HepG2 (cell line): Measurements from ENCODE around the gene PMM2. TPM values are rescaled to one million over a fixed set of nuclear protein-coding genes. Genes with fewer than 3 reads are reported as not detected.

Source experiments
- ATAC-seq: fragments of 200-7000 bp; cut with Tn5 transposase; 3 replicates; pipeline ENCODE4 v1.9.1; 2020; ENCODE audit warnings: mild to moderate bottlenecking, moderate library complexity
- BruUV-seq: library from RNA; stranded (reverse); fragments of 400-500 nt; replicated peaks from 2 replicates; lab custom pipeline; 2021; lab: Mats Ljungman, UMichigan
- CTCF ChIA-PET: fragments of 300-600 bp; formaldehyde crosslinking; extraction: SDS; loops from one replicate; lab custom pipeline; 2021; ENCODE audit warnings: low total read pairs, inconsistent platforms, low intra/inter-chr PET ratio; lab: Yijun Ruan, JAX
- POLR2A ChIA-PET: fragments of 350-600 bp; sonication (Branson Sonifier 250); formaldehyde crosslinking; loops from one replicate; lab custom pipeline; 2020; ENCODE audit warnings: antibody characterized with exemption, inconsistent platforms; lab: Yijun Ruan, JAX
- DNase-seq: peaks from one replicate; pipeline ENCODE4 v3.0.0-alpha.2; 2015; ENCODE audit warnings: low spot score
- FAIRE-seq: peaks from 3 replicates; lab custom pipeline; 2011; peaks lifted over from hg19 to GRCh38; lab: Jason Lieb, UNC
- H2AFZ ChIP-seq: one replicate; pipeline ENCODE4 v1.6.1; 2011; ENCODE audit warnings: low read length, inconsistent platforms
- H3K27ac ChIP-seq: fragments of 300-600 bp; 3 replicates; pipeline ENCODE4 v1.8.0; 2011; ENCODE audit warnings: mixed run types, mild to moderate bottlenecking, mixed read lengths, low read length, inconsistent platforms; ENCODE audit not compliant: insufficient read depth; ENCODE audit errors: extremely low read length
- H3K27me3 ChIP-seq, 2 experiments: fragments of 200-600 bp in 1 of 2; 2 replicates in 1 of 2; 3 replicates in 1 of 2; pipeline versions ENCODE4 v1.6.0 to v1.8.0; 2011; ENCODE audit warnings: low read length in 2 of 2, mild to moderate bottlenecking in 2 of 2, moderate library complexity in 2 of 2, inconsistent platforms in 1 of 2; ENCODE audit not compliant: insufficient read depth in 2 of 2, control insufficient read depth in 1 of 2
- H3K36me3 ChIP-seq, 2 experiments: fragments of 200-600 bp in 1 of 2; replicated peaks in 1 of 2; 2 replicates in 1 of 2; 3 replicates in 1 of 2; pipeline versions ENCODE4 v1.5.1 to v1.8.0; 2011; ENCODE audit warnings: low read length in 2 of 2, inconsistent platforms in 1 of 2; ENCODE audit not compliant: insufficient read depth in 2 of 2, control insufficient read depth in 1 of 2
- H3K4me1 ChIP-seq: 2 replicates; pipeline ENCODE4 v1.5.1; 2012; ENCODE audit warnings: low read length, inconsistent platforms; ENCODE audit not compliant: insufficient read depth
- H3K4me2 ChIP-seq: 2 replicates; pipeline ENCODE4 v1.6.0; 2011; ENCODE audit warnings: low read depth, low read length, inconsistent platforms
- H3K4me3 ChIP-seq, 3 experiments: fragments of 200-600 bp in 1 of 3; sonication (generic), shearing (Covaris generic) in 1 of 3; replicated peaks in 1 of 3; 2 replicates each; pipeline ENCODE4 v1.5.1; 2011 to 2016; ENCODE audit warnings: low read length in 3 of 3, inconsistent platforms in 2 of 3, low read depth in 2 of 3, mild to moderate bottlenecking in 2 of 3, control low read depth in 1 of 3, mixed read lengths in 1 of 3; ENCODE audit not compliant: insufficient read depth in 1 of 3
- H3K79me2 ChIP-seq: one replicate; pipeline ENCODE4 v1.6.1; 2011; ENCODE audit warnings: low read length, inconsistent platforms; ENCODE audit not compliant: insufficient read depth
- H3K9ac ChIP-seq: 2 replicates; pipeline ENCODE4 v1.6.0; 2011; ENCODE audit warnings: mild to moderate bottlenecking, low read depth, low read length, inconsistent platforms; ENCODE audit not compliant: insufficient read depth
- H3K9me3 ChIP-seq: 2 replicates; pipeline ENCODE4 v1.5.1; 2012; ENCODE audit warnings: mild to moderate bottlenecking, low read length
- H4K20me1 ChIP-seq: 2 replicates; pipeline ENCODE4 v1.6.0; 2011; ENCODE audit warnings: inconsistent platforms, mild to moderate bottlenecking, low read length, moderate library complexity; ENCODE audit not compliant: insufficient read depth
- ARNT2 ChIP-seq: sonication (generic); formaldehyde crosslinking; IDR thresholded peaks from 2 replicates; pipeline ENCODE4 v1.8.0; 2022; ENCODE audit warnings: mild to moderate bottlenecking, low read depth, missing genetic modification reagents, moderate library complexity
- CEBPZ ChIP-seq: IDR thresholded peaks from 2 replicates; pipeline ENCODE4 v1.6.1; 2012; ENCODE audit warnings: low read length, improper control_type of control experiment
- CREM ChIP-seq, 2 experiments: sonication (generic) in 1 of 2; formaldehyde crosslinking in 1 of 2; IDR thresholded peaks; 2 replicates each; pipeline versions ENCODE4 v1.4.0 to v1.6.1; 2016 to 2020; ENCODE audit warnings: antibody characterized with exemption in 1 of 2, mild to moderate bottlenecking in 1 of 2, missing genetic modification reagents in 1 of 2
- ELK4 ChIP-seq: sonication (generic); formaldehyde crosslinking; IDR thresholded peaks from 2 replicates; pipeline ENCODE4 v1.9.0; 2021; ENCODE audit warnings: missing genetic modification reagents, borderline replicate concordance
- JUND ChIP-seq: sonication (generic); formaldehyde crosslinking; IDR thresholded peaks from 2 replicates; pipeline ENCODE4 v1.8.0; 2022; ENCODE audit warnings: mild to moderate bottlenecking, missing genetic modification reagents
- MTF1 ChIP-seq: sonication (generic); formaldehyde crosslinking; IDR thresholded peaks from 2 replicates; pipeline ENCODE4 v1.5.0; 2020; ENCODE audit warnings: missing genetic modification reagents
- NRL ChIP-seq: sonication (generic); formaldehyde crosslinking; IDR thresholded peaks from 2 replicates; pipeline ENCODE4 v1.5.0; 2020; ENCODE audit warnings: missing genetic modification reagents, mild to moderate bottlenecking, moderate library complexity, borderline replicate concordance
- SNAPC2 ChIP-seq: sonication (generic); formaldehyde crosslinking; IDR thresholded peaks from 2 replicates; pipeline ENCODE4 v1.8.1; 2022; ENCODE audit warnings: mild to moderate bottlenecking, missing genetic modification reagents
- ZNF224 ChIP-seq: sonication (generic); formaldehyde crosslinking; IDR thresholded peaks from 2 replicates; pipeline ENCODE4 v1.5.0; 2020; ENCODE audit warnings: mild to moderate bottlenecking, missing genetic modification reagents
- ZSCAN30 ChIP-seq: sonication (generic); formaldehyde crosslinking; IDR thresholded peaks from 2 replicates; pipeline ENCODE4 v1.5.0; 2020; ENCODE audit warnings: mild to moderate bottlenecking, missing genetic modification reagents
- ZSCAN5A ChIP-seq: sonication (generic); formaldehyde crosslinking; IDR thresholded peaks from 2 replicates; pipeline ENCODE4 v1.8.0; 2022; ENCODE audit warnings: mild to moderate bottlenecking, missing genetic modification reagents, borderline replicate concordance
- WGBS: methylation state at CpG from one replicate; pipeline ENCODE4 v1.1.6; 2017; ENCODE audit warnings: low lambda C conversion rate; 5-methylcytosine and 5-hydroxymethylcytosine counted together
- in situ Hi-C: cut with HindIII; loops from 2 replicates; pipeline ENCODE4 v1.10.0; 2017; ENCODE audit warnings: low pct_unique_long_range_greater_than_20kb; ENCODE audit not compliant: extremely low pct_ligation_motif_present
- intact Hi-C: fragments of 100-400 bp; cut with micrococcal nuclease; formaldehyde crosslinking; loops from one replicate; pipeline ENCODE4 v1.10.0; 2022; ENCODE audit not compliant: unreplicated experiment
- polyA plus RNA-seq, 8 experiments: library from polyadenylated mRNA; depleted of rRNA in 3 of 8; stranded (reverse) in 7 of 8; unstranded in 1 of 8; fragments of >200 nt; fragmentation: Illumina TruSeq in 4 of 8; extraction: Trizol in 4 of 8; gene quantifications; 2 replicates each; pipeline versions ENCODE4 v1.2.1 to v1.2.3, GENCODE V29; 2011 to 2016; ENCODE audit warnings: low read depth in 4 of 8, missing spikeins in 1 of 8, mixed read lengths in 1 of 8; ENCODE audit not compliant: insufficient read depth in 1 of 8
- total RNA-seq, 5 experiments: library from RNA; depleted of rRNA; stranded (reverse); fragments of >200 nt; fragmentation: Illumina TruSeq; extraction: Trizol; gene quantifications; 2 replicates each; pipeline ENCODE4 v1.2.3, GENCODE V29; 2016; ENCODE audit warnings: low read depth in 1 of 5

PMM2 gene
- total and polyA plus RNA-seq, 2 of the 13 experiments (the other 11 are each of a cell fraction or from before 2014, with no cell fraction given): 52.2 to 93.7 TPM

GRCh38 chr16:8877894-8878522, 80.4 kb downstream of the PMM2 start:
- Histone ChIP-seq H3K9me3 (no peaks in the 10 kb centered on the region), H3K27ac (no peak overlapping the region), H3K4me3 (no peak overlapping the region), H3K27me3 (peaks cover 0 to 8% of the 10 kb centered on the region in 2 experiments; a peak in 2 of 5 replicates), H3K4me1 (peaks cover 81% of the 10 kb centered on the region), H2AFZ (no peak overlapping the region), H4K20me1 (no peaks in the 10 kb centered on the region), H3K9ac (no peak overlapping the region), H3K4me2 (peak overlapping the region; percentile 51), H3K79me2 (no peaks in the 10 kb centered on the region), H3K36me3 (no peaks in the 10 kb centered on the region)
- in situ Hi-C loops (loop anchor here (25.0 kb wide), 1 partner anchor 216 kb away; the partner anchor contains the start of gene ABAT), intact Hi-C loops (no loop called here)
- WGBS: 17% methylated on average over 8 of the region's 8 CpGs
- no TSS peak for BruUV-seq
- FAIRE-seq (no peak), ATAC-seq (no peak), DNase-seq (no peak)
- CTCF ChIA-PET: no interaction called here
- POLR2A ChIA-PET: interaction anchor here (1.1 to 14.5 kb wide), 3 partner anchors 10 to 24 kb away, joined by 3 to 235 read pairs (median 3); partner anchors contain the start of gene CARHSP1
- TF ChIP-seq ELK4 (CRISPR knock-in tag) (no peak), NRL (CRISPR knock-in tag) (0 out of 2 replicates have a peak, but pooled peaks have one; percentile 25), ZSCAN30 (CRISPR knock-in tag) (no peak), ZSCAN5A (CRISPR knock-in tag) (no peak), CREM (IDR thresholded peaks at IDR 0.05) (no peak), CREM (CRISPR knock-in tag; IDR thresholded peaks at IDR 0.05) (no peak), CEBPZ (no peak), JUND (CRISPR knock-in tag) (peak; percentile 24; the same call in 1 of the 2 replicates), SNAPC2 (CRISPR knock-in tag) (no peak), ARNT2 (CRISPR knock-in tag) (0 out of 2 replicates have a peak, but pooled peaks have one; percentile 6), MTF1 (CRISPR knock-in tag) (no peak), ZNF224 (CRISPR knock-in tag) (0 out of 2 replicates have a peak, but pooled peaks have one; percentile 62)
